ENCODE results near the gene PKHD1. TPM values are rescaled to one million over a fixed set of nuclear protein-coding genes. Genes with fewer than 3 reads are reported as not detected.

PKHD1 gene
- total RNA-seq, 4 donors from 2014 or later: 0.12 TPM; not detected in 3

DNA sequence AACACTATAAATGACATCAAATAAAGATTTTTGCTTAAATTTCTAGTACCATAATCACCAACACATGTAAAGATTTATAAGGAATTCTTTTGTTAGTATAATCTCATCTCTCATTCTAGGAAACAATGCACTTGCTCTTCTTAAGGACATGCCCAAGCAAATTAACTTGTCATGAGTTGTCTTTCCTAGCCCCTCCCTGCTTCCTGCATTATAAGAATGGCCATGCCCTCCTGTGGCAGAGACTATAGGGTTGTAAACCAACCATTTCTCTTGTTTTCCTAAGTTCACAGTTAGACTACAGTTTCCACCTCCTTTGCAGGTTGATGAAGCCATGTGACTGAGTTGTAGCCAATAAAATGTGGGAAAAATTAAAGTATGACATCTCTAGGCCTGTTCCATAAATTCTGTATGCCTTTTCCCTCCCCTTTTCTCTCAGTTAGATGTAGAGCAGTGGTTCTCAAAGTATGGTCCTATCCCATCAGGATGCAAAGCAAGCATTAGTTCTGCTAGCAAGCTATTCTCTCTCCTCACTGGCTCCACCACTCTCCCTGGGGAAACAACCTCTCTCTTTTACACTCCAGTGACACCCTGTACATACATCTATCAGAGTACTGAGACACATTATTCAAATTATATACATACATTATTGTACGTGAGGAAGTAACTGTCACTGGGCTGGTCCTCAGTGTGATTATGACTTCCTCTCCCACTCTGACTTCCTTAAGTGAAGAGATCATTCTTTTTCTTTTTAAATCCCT, 295.0 kb downstream of the PKHD1 start:
- DNase-seq (ENCODE audit: low spot score) (no peak), ATAC-seq (ENCODE audit: low FRiP score) (no peak)
- TF ChIP-seq, protein P1, sequence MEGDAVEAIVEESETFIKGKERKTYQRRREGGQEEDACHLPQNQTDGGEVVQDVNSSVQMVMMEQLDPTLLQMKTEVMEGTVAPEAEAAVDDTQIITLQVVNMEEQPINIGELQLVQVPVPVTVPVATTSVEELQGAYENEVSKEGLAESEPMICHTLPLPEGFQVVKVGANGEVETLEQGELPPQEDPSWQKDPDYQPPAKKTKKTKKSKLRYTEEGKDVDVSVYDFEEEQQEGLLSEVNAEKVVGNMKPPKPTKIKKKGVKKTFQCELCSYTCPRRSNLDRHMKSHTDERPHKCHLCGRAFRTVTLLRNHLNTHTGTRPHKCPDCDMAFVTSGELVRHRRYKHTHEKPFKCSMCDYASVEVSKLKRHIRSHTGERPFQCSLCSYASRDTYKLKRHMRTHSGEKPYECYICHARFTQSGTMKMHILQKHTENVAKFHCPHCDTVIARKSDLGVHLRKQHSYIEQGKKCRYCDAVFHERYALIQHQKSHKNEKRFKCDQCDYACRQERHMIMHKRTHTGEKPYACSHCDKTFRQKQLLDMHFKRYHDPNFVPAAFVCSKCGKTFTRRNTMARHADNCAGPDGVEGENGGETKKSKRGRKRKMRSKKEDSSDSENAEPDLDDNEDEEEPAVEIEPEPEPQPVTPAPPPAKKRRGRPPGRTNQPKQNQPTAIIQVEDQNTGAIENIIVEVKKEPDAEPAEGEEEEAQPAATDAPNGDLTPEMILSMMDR (IDR thresholded peaks at IDR 0.05): no peak

DNA sequence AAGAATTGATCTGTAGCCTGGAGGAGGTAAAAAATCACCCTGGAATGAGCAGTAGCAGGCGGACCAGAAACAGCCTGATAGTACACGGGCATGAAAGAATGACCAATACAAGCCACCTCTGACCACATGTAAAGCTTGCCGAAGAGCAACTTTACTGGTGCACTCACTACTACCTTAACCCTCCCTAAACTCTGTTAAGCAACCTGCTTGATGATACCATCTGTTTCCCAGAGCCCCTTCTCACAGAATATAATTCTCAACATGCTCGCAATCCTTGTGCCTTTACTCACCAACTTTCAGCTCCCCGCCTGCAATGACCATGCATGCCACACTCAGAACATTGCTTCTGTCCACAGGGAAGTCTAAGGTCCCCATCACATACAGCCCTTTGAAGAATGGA, 296.5 kb downstream of the PKHD1 start:
- DNase-seq (ENCODE audit: low spot score) (no peak), ATAC-seq (ENCODE audit: low FRiP score) (no peak)
- TF ChIP-seq, protein P1 (IDR thresholded peaks at IDR 0.05): no peak

DNA sequence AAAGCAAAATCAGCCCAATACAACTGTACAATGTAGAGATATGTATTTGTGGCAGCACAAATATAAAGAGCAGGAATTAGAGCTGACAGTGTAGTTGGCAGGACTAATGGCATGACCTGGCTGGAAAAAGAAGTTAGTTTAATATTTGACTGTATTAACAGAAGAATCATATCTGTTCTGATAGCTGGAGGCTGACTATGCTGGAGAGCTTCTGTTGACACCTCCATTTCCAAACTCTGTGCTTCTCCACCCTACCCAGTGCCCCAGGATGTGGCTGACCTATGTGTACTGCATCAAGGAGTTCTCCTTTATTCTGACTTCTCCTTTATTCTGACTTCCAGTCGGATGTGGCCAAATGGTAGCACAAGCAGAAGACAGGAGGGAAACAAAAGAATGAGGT, 299.3 kb downstream of the PKHD1 start:
- DNase-seq (ENCODE audit: low spot score): no peak
- ATAC-seq (ENCODE audit: low FRiP score): no peak
- TF ChIP-seq, protein P1 (IDR thresholded peaks at IDR 0.05): no peak

DNA sequence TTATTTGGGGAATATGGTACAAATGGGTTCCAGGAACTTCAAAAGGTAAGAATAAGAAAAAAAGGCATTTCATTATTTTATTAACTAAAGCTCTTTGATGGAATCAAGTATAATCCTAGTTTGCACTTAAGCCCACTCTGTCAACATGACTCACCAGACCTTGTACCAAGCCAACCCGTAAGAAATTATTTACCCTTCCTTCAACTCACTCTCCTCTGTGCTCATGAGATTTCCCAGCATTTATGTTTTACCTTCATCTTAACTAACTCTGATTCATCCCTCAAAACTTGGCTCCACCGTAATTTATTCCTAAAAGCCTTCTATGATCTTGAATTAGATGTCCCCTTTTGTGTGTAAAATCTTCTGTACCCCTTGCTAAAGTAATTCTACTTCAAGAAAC, 308.7 kb downstream of the PKHD1 start:
- TF ChIP-seq, protein P1 (IDR thresholded peaks at IDR 0.05): no peak
- no peak for ATAC-seq (ENCODE audit: low FRiP score)

DNA sequence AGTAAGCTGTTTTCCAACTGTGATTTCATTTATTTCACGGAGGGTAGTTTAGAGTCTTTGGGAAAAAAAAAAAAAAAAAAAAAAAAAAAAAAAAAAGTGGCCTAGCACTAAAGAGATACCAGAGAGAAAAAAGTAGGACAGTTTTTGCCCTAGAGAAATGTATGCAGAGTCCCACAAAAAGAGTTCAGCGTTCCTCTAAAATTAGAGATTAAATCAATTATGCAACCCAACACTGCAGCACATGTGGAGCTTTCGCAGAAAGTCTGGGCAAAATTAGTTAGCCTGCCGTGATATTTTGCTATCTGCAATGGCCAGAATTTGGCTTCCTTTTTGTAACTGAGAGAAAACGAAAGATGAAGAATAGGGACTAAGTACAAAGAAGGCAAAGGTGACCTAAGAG, 309.8 kb downstream of the PKHD1 start:
- DNase-seq (ENCODE audit: low spot score) (no peak), ATAC-seq (ENCODE audit: low FRiP score) (no peak)
- TF ChIP-seq, protein P1 (IDR thresholded peaks at IDR 0.05): no peak

More for the DNA sequence above, 308.7 kb downstream of the PKHD1 start:
- DNase-seq (ENCODE audit: low spot score): no peak

DNA sequence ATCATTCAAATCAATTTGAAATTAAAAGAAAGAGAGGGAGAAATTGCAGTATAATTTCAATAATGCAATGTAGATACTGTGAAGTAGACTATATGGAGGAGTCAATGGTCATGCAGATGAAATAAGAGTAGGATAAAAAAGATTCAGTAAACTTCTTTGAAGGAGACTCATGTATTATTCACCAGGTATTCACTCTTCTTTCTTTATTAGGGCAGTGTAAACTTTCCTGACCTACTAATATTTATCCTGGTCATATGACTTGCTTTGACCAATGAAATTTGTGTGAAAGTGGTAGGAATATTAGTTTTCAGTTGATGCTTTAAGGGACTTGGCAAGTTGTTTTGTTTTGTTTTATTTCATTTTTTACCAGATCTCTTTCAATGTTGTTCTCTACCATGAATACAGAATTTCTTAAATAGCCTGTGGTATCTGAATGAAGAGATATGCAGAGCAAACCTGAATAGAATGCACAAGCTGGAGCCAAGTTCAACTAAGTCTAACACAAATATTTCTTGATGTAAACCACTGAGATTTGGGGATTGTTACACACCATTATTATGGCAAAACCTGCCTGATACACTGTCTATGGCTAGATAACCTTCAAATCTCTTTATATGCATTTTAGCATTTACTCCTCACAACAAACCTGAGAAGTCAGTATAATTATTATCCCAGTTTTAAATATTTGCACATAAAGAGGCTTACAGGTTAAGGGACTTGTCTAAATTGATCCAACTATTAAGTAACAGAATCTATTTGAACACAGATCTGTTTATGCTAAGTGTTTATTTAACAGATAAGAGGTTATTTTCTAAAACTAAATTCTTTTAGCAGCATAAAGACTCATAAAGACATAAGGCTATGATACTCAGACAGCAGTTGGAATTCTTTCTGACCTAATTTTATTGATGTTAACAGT, 311.2 kb downstream of the PKHD1 start:
- no peak for DNase-seq (ENCODE audit: low spot score)
- TF ChIP-seq, protein P1 (IDR thresholded peaks at IDR 0.05): no peak
- no peak for ATAC-seq (ENCODE audit: low FRiP score)

All from omental fat pad (tissue), 4 donors.